ENCODE results near the gene PDSS2.

DNA sequence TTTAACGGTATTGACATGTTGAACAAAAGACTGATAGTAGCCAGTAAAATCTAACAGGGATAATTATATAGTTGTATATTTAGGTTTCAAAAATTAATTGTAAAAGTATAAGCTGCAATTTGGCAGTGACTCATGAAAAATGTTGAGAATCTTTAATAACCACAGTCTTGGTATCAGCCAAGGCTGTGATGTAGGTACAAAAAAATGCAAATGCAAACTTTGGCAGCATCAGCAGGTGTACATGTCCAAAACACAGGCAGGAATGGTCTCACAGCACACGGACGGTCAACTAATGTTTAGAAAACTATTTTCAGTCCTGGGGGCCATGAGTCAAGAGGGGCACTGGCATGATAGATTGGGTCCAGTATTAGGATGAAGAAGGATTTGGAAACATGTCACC lies 285.6 kb downstream of the PDSS2 start:
- no peak for TF ChIP-seq POLR2A (IDR thresholded peaks at IDR 0.05)
- TF ChIP-seq, protein P1, sequence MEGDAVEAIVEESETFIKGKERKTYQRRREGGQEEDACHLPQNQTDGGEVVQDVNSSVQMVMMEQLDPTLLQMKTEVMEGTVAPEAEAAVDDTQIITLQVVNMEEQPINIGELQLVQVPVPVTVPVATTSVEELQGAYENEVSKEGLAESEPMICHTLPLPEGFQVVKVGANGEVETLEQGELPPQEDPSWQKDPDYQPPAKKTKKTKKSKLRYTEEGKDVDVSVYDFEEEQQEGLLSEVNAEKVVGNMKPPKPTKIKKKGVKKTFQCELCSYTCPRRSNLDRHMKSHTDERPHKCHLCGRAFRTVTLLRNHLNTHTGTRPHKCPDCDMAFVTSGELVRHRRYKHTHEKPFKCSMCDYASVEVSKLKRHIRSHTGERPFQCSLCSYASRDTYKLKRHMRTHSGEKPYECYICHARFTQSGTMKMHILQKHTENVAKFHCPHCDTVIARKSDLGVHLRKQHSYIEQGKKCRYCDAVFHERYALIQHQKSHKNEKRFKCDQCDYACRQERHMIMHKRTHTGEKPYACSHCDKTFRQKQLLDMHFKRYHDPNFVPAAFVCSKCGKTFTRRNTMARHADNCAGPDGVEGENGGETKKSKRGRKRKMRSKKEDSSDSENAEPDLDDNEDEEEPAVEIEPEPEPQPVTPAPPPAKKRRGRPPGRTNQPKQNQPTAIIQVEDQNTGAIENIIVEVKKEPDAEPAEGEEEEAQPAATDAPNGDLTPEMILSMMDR (IDR thresholded peaks at IDR 0.05), result no peak
